Keratinocyte (primary cell): ENCODE measurements around the gene CELSR1. TPM values are rescaled to one million over a fixed set of nuclear protein-coding genes. Genes with fewer than 3 reads are reported as not detected.

Experiments
- DNase-seq: peaks from one replicate; pipeline ENCODE4 v3.0.0-alpha.2; 2011; ENCODE audit warnings: low read depth, missing footprints, low spot score
- FAIRE-seq: peaks from 2 replicates; lab custom pipeline; 2011; peaks lifted over from hg19 to GRCh38; lab: Jason Lieb, UNC
- H2AFZ ChIP-seq: 2 replicates; pipeline ENCODE4 v1.6.0; 2012; ENCODE audit warnings: low read length, control low read depth, inconsistent platforms; ENCODE audit not compliant: control insufficient read depth
- H3K27ac ChIP-seq: 2 replicates; pipeline ENCODE4 v1.5.1; 2011; ENCODE audit warnings: low read length; ENCODE audit not compliant: control insufficient read depth, insufficient read depth
- H3K27me3 ChIP-seq: 3 replicates; pipeline ENCODE4 v1.6.0; 2011; ENCODE audit warnings: low read length; ENCODE audit not compliant: control insufficient read depth, insufficient read depth; ENCODE audit errors: extremely low read depth
- H3K36me3 ChIP-seq, 2 experiments: 2 replicates in 1 of 2; 3 replicates in 1 of 2; pipeline ENCODE4 v1.5.1; 2011; ENCODE audit warnings: low read length in 2 of 2, mild to moderate bottlenecking in 1 of 2; ENCODE audit not compliant: control insufficient read depth in 2 of 2, insufficient read depth in 2 of 2; ENCODE audit errors: extremely low read depth in 1 of 2
- H3K4me1 ChIP-seq: 3 replicates; pipeline ENCODE4 v1.5.1; 2011; ENCODE audit warnings: low read length; ENCODE audit not compliant: control insufficient read depth, insufficient read depth; ENCODE audit errors: extremely low read depth
- H3K4me2 ChIP-seq: 3 replicates; pipeline ENCODE4 v1.6.0; 2011; ENCODE audit warnings: low read depth, low read length; ENCODE audit not compliant: control insufficient read depth, insufficient read depth; ENCODE audit errors: extremely low read depth
- H3K4me3 ChIP-seq, 3 experiments: fragments of 200-600 bp in 1 of 3; sonication (generic) in 1 of 3; 2 replicates in 2 of 3; 3 replicates in 1 of 3; pipeline ENCODE4 v1.5.1; 2011 to 2016; ENCODE audit warnings: low read length in 3 of 3, mild to moderate bottlenecking in 3 of 3, control low read depth in 2 of 3, inconsistent platforms in 1 of 3, low read depth in 1 of 3, mixed read lengths in 1 of 3, mixed run types in 1 of 3, moderate library complexity in 1 of 3; ENCODE audit not compliant: control insufficient read depth in 2 of 3, insufficient read depth in 2 of 3; ENCODE audit errors: extremely low read depth in 1 of 3
- H3K79me2 ChIP-seq: 2 replicates; pipeline ENCODE4 v1.6.0; 2012; ENCODE audit warnings: low read length; ENCODE audit not compliant: control insufficient read depth, insufficient read depth
- H3K9ac ChIP-seq: 3 replicates; pipeline ENCODE4 v1.6.0; 2011; ENCODE audit warnings: low read length; ENCODE audit not compliant: control insufficient read depth, insufficient read depth; ENCODE audit errors: extremely low read depth
- H3K9me1 ChIP-seq: 3 replicates; pipeline ENCODE4 v1.6.0; 2011; ENCODE audit warnings: low read length; ENCODE audit not compliant: control insufficient read depth, insufficient read depth; ENCODE audit errors: extremely low read depth
- H3K9me3 ChIP-seq: 2 replicates; pipeline ENCODE4 v1.5.1; 2012; ENCODE audit warnings: low read depth, low read length; ENCODE audit not compliant: control insufficient read depth
- H4K20me1 ChIP-seq: 3 replicates; pipeline ENCODE4 v1.6.0; 2011; ENCODE audit warnings: low read length; ENCODE audit not compliant: control insufficient read depth, insufficient read depth; ENCODE audit errors: extremely low read depth
- CTCF ChIP-seq, 3 experiments: IDR thresholded peaks in 1 of 3; conservative IDR thresholded peaks in 1 of 3; optimal IDR thresholded peaks in 1 of 3; 2 replicates in 2 of 3; 3 replicates in 1 of 3; pipeline versions ENCODE3 to v1.5.1; 2011; ENCODE audit warnings: low read length in 3 of 3, mild to moderate bottlenecking in 3 of 3, moderate library complexity in 2 of 3, control low read depth in 1 of 3, inconsistent platforms in 1 of 3; ENCODE audit not compliant: insufficient read depth in 2 of 3; ENCODE audit errors: extremely low read depth in 1 of 3
- EZH2 ChIP-seq: IDR thresholded peaks from one replicate; pipeline ENCODE4 v1.6.1; 2012; ENCODE audit warnings: inconsistent platforms, mild to moderate bottlenecking, low read length, moderate library complexity
- dilution Hi-C: fragments of 300-500 bp; cut with MboI; formaldehyde crosslinking; loops from one replicate; pipeline ENCODE4 v1.7.0; 2020; ENCODE audit warnings: low sequenced_read_pairs; ENCODE audit not compliant: extremely low pct_ligation_motif_present
- polyA plus RNA-seq, 5 experiments: library from polyadenylated mRNA; depleted of rRNA in 3 of 5; stranded (reverse) in 3 of 5; stranded (forward) in 1 of 5; unstranded in 1 of 5; fragments of >200 nt; gene quantifications; 1 replicate in 1 of 5; 2 replicates in 3 of 5; 3 replicates in 1 of 5; pipeline versions ENCODE4 v1.2.1 to v1.2.3, GENCODE V29; 2011 to 2012; ENCODE audit warnings: missing spikeins in 2 of 5, low read depth in 1 of 5, low replicate concordance in 1 of 5

Gene CELSR1
- polyA plus RNA-seq, 1 donor (not counting 4 experiments of a cell fraction or from before 2014, with no cell fraction given), result 16.1 TPM

GRCh38 chr22:46382524-46382923 lies 154.9 kb downstream of the CELSR1 start:
- H3K9me3 ChIP-seq, result no peaks in the 10 kb centered on the region
- no peak overlapping the region for H3K4me3 ChIP-seq
- no peaks in the 10 kb centered on the region for H3K4me1 ChIP-seq
- TF ChIP-seq EZH2 (no peak), CTCF (optimal IDR thresholded peaks at IDR 0.05 in 1 of 3, IDR thresholded peaks at IDR 0.05 in 1 of 3, conservative IDR thresholded peaks at IDR 0.05 in 1 of 3; ENCODE audit: extremely low read depth in 1 of 3, insufficient read depth in 2 of 3, low read length in 3 of 3) (no peak)
- peaks cover 22 to 23% of the 10 kb centered on the region in 2 experiments for H3K36me3 ChIP-seq
- FAIRE-seq (no peak), DNase-seq (no peak)
- dilution Hi-C loops, result no loop called here
- H3K9ac ChIP-seq, result no peak overlapping the region
- no peaks in the 10 kb centered on the region for H3K79me2 ChIP-seq
- H3K27ac ChIP-seq, result no peak overlapping the region
- H3K9me1 ChIP-seq, result no peaks in the 10 kb centered on the region
- H3K4me2 ChIP-seq, result no peak overlapping the region
- H3K27me3 ChIP-seq, result no peaks in the 10 kb centered on the region
- no peaks in the 10 kb centered on the region for H4K20me1 ChIP-seq
- H2AFZ ChIP-seq, result no peak overlapping the region

GRCh38 chr22:46381731-46382130 lies 155.7 kb downstream of the CELSR1 start:
- peaks cover 2% of the 10 kb centered on the region for H3K9me3 ChIP-seq
- H3K27ac ChIP-seq, result no peak overlapping the region
- H3K4me2 ChIP-seq, result no peak overlapping the region
- no peak overlapping the region for H2AFZ ChIP-seq
- TF ChIP-seq EZH2 (no peak), CTCF (optimal IDR thresholded peaks at IDR 0.05 in 1 of 3, IDR thresholded peaks at IDR 0.05 in 1 of 3, conservative IDR thresholded peaks at IDR 0.05 in 1 of 3; ENCODE audit: extremely low read depth in 1 of 3, insufficient read depth in 2 of 3, low read length in 3 of 3) (no peak)
- no peaks in the 10 kb centered on the region for H3K27me3 ChIP-seq
- no peaks in the 10 kb centered on the region for H3K4me1 ChIP-seq
- H3K9me1 ChIP-seq, result no peaks in the 10 kb centered on the region
- dilution Hi-C loops, result no loop called here
- peaks cover 26 to 28% of the 10 kb centered on the region in 2 experiments for H3K36me3 ChIP-seq
- FAIRE-seq (no peak), DNase-seq (no peak)
- no peaks in the 10 kb centered on the region for H3K79me2 ChIP-seq
- H3K4me3 ChIP-seq, result no peak overlapping the region
- no peak overlapping the region for H3K9ac ChIP-seq
- no peaks in the 10 kb centered on the region for H4K20me1 ChIP-seq
